Brain pericyte (primary cell): ENCODE data around the gene FXN.
"Not testable (repeated sequence)": the region's sequence is repeated elsewhere in the genome, so short reads cannot be mapped to it uniquely, and the experiment has no call there.

ENCODE experiments used
- DNase-seq: peaks from one replicate; pipeline ENCODE4 v3.0.0-alpha.2; 2012; ENCODE audit warnings: low read depth, low spot score

FXN gene

DNA sequence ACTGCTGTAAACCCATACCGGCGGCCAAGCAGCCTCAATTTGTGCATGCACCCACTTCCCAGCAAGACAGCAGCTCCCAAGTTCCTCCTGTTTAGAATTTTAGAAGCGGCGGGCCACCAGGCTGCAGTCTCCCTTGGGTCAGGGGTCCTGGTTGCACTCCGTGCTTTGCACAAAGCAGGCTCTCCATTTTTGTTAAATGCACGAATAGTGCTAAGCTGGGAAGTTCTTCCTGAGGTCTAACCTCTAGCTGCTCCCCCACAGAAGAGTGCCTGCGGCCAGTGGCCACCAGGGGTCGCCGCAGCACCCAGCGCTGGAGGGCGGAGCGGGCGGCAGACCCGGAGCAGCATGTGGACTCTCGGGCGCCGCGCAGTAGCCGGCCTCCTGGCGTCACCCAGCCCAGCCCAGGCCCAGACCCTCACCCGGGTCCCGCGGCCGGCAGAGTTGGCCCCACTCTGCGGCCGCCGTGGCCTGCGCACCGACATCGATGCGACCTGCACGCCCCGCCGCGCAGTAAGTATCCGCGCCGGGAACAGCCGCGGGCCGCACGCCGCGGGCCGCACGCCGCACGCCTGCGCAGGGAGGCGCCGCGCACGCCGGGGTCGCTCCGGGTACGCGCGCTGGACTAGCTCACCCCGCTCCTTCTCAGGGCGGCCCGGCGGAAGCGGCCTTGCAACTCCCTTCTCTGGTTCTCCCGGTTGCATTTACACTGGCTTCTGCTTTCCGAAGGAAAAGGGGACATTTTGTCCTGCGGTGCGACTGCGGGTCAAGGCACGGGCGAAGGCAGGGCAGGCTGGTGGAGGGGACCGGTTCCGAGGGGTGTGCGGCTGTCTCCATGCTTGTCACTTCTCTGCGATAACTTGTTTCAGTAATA is at the start of gene FXN:
FXN (plus strand) TSS at position 315 of the 871 bp plus-strand sequence; CDS start at position 346, 31 bp downstream.
- peak; percentile 33 for DNase-seq

DNA sequence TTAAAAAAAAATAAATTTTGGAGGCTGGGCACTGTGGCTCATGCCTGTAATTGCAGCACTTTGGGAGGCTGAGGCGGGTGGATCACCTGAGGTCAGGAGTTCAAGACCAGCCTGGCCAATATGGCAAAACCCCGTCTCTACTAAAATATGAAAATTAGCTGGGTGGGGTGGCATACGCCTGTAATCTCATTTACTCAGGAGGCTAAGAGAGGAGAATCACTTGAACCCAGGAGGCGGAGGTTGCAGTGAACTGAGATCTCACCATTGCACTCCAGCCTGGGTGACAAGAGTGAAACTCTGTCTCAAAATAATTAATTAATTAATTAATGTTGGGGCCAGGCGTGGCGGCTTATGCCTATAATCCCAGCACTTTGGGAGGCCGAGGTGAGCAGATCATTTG is 48.6 kb upstream of the FXN start:
- not testable (repeated sequence) for DNase-seq

DNA sequence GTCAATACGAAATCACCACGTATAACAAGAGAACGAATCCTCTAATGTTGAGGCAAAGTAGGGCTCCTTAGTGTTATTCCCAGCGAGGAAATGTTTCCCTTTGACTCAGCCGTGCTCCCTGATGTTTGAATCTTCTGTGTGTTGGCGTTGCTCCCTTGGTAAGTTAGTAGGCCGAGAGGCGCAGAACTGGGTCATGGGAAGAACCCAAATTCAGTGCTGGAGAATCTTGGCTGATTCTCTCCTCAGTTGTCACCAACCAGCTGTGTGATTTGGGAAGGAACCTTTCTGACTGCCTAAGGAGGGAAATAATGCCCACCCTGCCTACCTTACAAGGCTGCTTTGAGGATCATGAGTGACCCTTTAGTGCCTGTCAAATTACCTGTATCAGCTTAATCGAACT is 44.1 kb upstream of the FXN start:
- no peak for DNase-seq

DNA sequence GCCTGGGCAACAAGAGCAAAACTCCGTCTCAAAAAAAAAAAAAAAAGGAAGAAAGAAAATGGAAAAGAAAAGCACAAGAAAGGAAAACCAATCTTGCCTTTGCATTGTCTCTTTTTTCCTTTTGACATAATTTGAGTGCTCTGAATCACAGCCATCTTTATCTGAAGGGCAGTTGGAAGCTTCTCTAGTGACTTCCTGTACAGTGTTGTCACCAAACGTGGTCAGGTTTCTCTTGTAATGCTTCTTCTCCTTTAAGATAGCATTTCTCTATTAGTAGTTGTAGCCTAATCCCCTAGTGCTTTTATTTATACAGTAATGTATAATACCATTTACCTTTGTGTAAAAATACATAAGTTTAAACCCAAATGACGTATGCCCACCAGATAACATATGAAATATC is 39.8 kb upstream of the FXN start:
- no peak for DNase-seq

DNA sequence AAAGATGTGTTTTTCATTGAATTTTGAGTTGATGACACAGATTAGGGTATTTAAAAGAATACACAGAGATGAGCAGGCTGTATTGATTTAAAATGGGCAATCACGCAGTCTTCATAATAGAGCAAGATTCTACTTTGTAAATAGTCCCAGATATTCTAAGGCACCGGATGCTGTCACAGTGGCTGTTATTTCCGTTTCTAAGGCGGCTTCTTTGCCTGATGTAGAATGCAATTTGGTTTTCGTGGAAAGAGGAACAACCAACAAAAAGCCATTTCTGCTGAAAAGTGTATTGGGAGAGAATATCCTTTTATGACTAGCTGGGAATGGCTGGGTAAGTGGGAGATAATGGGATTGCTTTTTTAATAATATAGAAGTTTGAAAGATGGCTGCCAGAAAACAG is 39.1 kb upstream of the FXN start:
- no peak for DNase-seq

DNA sequence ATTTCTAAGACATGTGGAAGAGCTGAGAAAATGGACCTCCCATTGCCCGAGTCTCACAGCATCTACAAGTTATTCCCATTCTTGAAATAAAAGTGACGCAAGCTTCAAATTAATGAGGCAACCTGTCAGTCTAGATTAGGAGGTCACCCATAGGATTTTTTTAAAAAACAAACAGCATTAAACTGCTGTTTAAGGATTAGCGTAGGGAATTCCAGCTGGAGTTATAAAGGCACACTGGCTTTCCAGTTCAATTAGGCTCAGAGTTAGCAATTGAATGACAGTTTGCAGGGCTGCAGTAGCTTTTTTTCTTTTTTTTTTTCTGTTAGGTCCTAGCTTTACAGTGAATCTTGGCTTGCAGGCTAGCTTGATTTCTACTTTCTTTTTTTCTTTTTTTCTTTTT is 37.9 kb upstream of the FXN start:
- DNase-seq = no peak

DNA sequence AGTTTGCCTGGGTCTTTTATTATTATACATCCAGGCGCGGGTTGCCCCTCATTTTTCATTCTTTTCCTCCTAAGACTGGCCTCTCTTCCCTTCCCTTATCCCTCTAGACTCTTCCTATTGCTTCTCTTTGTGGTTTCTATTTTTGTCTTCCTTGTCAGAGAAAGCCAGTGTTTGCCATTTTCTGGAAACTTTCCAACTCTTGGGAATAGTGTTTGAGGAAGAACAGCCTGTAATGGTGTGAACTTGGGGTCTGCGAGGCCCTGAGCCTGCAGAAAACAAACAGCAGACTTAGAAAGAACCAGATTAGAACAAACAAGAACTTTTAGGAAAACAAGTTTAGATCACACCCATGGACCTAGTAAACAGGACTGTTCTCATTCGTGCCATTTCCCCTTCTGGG is 37.2 kb upstream of the FXN start:
- DNase-seq = no peak

DNA sequence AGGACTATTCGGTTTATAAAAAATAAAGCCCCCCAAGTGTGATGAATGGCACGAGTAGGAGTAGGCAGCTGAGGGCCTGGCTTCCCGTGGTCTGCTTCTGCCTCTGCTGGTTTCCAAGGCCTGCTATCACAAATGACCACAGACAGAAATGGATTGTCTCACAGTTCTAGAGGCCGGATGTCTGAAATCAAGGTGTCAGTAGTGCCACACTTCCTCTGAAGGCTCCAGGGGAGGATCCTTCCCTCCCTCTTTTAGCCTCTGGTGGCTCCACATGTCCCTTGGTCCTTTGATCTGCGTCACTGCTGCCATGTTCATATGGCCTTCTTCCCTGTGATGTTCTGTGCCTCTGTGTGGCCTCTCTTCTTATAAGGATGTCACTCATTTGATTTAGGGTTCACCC is 36.7 kb upstream of the FXN start:
- no peak for DNase-seq

DNA sequence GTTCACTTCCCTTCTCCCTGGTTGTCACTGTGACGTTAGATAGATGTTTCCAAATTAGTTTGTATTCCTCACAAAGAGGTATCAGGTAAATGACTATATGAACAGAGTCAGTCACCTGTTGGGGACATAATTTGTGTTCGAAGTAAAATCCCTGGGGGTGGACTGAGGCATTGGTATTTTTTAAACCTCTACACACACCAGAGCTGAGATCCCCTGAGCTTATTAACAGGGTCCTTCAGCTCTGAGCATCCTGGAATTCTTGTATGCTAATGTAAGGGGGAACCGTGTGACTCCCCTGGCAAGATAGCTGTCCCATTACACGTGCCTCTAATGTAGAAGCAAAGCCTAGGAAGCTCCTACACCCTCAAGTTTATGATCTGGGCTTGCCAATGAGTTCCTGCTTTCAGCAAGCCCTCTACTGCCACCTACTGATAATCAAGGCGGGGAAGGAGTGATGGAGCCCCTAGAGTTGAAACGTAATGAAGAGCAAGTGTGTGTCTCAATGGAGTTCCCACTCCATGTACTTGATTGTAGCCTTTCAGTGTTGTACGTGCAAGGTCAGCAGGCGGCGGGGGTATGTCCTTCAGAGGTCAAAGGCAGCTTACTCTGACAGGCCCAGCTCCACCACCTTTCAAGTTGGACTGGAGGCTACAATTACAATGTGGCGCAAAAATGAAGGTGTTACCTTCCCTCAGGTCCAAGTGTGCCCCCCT is 36.0 kb upstream of the FXN start:
- DNase-seq = peak; percentile 17

DNA sequence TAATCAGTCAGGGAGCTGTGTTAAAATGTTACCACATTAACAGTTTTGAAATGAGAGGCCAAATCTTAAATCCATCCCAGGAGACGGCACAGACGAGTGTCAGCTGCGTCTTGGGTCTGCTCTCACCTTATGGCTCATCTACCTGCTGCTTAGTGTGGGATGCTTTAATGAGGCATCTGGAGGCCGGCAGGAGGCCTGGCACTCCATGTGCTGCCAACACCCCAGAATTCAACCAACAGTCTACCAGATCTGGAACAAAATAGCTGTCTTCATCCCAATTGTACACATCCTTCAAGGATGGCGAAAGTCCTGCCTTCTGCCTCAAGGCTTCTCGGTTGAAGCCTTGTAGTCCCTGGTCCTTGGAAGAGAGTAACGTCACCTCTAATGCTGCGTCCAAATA is 33.6 kb upstream of the FXN start:
- DNase-seq = no peak

DNA sequence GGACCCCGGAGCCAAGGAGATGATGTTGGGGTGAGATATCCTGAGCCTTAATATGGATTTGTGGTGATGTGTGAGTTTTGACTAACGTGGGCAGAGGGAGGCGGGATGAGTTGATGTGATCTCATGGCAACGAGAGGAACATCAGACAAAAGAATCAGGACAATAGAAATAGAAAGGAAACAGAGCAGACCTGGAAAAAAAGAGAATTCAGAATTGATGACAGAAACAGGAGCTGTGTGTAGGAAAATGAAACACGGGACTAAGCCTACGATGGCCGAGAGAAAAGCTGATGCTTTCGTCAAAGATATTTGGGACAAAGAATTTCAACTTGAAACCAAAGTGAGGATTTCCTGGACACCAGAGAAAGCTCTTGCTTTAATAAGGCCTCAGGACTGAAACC is 32.5 kb upstream of the FXN start:
- no peak for DNase-seq

DNA sequence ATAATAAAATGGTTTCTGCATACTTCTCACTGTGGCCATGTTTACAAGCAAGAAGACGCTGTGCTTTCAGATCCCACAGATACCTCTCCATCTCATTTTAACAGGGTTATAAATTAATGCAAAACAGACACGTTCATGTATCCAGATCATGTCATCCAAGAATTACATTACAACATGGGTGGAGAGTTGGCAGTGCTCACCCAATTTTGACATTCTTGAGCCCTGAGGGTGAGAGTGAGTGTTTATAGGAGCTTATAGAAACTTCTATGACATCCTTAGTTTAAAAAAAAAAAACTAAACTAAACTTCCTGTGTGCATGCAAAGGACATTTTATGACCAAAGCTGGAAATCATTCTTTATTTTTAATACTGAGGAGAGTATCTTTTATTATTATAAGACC is 30.7 kb upstream of the FXN start:
- DNase-seq = no peak

DNA sequence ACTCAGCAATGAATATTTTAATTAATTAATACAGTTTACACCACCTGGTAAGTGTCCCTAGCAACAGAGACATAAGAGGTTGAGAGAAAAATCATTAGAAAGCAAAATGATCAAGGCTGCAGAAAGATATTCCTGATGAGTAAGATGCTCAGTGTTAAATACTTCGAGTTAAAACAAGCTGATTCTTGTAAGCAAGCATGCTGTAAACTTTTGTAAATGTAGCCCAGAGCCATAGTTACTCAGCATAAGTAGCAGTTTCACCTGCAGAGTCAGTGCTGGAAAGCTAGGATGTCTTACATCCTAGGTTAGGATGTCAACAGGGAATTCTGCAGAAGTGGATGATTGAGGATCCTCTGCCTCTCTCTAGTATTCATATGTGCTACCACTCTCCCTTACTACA is 25.8 kb upstream of the FXN start:
- no peak for DNase-seq

DNA sequence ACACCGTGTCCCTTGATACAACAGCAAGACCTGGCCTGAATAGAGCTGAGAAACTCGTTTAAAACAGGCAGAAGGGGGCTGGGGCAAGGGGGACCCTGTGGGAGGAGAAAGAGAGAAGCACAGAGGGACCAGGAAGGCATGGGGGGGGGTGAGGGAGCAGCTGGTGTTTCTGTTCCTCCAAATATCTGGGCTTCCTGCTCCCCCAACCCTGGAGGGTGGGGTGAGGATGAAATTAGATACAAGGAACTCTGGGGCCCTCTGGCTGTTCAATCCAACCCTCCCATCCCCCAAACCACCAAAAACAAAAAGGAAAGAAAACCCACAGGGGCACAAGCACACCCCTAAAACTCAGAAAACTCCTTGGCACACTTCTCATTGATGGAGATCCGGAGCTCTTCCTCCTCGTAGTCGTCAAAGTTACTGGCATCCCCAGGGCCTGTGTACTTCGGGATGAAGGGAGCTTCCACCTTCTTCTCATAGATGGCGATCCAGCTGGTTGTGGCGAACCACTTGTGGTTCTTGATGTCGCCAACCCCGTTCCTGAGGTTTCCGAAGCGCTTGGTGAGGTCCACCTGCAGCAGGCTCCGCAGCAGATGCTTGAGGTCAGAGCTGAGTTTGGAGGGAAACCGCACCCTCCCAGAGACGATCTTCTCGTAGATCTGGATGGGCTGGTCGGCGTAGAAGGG is 22.7 kb upstream of the FXN start:
- no peak for DNase-seq

DNA sequence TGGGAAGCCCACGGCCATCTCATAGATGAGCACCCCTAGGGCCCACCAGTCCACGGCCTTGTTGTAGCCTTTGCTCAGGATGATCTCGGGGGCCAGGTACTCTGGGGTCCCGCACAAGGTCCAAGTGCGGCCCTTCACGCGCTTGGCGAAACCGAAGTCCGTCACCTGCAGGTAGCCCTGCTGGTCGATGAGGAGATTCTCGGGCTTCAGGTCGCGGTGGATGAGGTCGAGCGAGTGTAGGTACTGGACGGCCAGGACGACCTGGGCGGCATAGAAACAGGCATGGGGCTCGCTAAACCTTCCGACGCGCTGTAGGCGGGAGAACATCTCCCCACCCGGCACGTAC is 22.2 kb upstream of the FXN start:
- DNase-seq = no peak

DNA sequence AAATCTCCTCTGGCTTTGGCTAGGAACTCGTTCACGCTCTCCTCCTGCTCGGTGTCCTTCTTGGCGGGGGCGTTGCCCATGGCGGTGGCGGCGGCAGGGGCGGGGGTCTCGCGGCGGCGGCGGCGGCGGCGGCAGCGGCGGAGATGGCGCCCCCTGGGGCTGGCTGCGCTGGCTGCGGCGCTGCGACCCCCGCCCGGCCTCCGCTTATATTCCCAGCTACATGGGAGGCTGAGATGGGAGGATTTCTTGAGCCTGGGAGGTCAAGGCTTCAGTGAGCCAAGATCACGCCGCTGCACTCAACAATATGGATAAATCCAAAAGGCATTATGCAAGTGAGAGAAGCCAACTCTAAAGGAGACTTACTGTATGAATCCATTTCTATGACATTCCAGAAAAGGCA is 21.5 kb upstream of the FXN start, which contains the start of gene PRKACG:
PRKACG (minus strand) TSS at position 101 of the 400 bp plus-strand sequence; CDS start at position 80, 21 bp downstream.
- DNase-seq = no peak

DNA sequence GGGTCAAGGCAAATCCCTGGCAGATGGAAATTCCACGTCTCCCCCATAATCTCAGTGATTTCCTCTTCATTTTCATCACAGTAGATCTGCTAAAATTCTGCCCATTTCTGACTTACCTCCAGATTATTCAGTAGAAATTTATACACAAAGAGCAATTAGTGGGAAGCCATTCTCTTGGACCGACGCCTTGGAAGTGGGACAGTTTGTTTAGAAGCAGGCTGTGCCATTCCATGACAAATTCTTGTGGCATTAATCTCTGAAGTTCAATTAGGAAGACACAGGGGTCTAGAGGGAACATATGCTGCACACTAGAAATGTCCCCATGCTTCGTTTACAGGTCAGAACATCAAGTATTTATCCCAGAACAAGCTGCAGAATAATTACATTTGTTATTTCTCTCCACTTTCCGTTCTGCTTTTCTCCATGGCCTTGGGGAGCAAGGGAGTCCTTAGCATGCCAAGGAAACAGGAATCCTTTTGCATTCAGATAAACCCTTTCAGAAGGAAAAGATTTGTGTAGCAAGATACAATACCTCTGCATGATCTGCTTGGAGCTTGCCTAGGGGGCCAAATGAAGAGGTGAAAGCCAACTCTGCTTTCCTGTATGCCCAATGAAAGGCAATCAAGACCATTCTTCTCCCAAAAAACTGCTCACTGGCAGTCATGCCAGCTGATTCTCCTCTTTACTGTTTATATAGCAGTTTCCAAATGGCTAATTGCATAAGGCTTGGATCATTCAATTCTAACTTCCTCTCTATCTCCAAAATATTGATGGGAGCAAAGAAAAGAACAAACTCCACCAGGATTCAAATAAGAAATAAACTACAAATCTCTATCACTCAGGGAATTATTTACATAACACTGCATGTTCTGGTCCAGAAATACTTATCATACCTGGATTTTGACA is 19.1 kb upstream of the FXN start:
- DNase-seq = no peak

DNA sequence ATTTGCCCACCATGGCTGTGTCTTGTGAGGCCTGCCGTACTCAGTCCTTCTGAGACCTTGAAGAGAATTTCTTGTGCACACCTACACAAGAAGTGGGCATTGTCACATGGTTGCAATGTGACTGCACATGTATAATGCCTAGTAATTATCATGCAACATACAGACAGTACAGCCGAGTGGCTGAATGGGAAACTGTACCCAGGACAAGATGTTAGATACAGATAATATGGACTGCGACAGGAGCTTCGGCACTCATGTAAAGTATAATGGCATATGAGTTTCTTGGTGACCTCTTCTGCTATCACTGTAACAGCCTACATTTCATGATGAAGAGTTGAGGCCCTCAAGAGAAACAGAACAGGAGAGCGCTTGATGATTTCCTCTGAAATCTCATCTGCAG is 16.8 kb upstream of the FXN start:
- no peak for DNase-seq

DNA sequence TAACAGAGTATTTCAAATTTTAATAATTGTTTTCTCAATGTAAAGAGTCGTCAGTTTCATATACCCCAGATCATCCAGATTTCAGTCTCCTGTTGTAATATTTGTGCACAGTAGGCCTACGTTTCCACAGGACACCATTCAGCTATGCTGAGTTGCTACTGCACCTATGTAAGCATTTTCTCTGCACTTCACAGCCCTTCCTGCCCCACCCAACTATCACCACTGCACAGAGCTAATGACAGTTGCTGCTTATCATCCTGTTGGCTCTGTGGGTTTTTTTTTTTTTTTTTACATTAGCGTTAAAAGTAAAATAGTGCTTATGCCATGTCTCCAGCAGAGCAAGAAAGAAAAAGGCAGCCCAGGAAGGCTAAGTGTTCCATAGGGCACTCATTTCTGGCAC is 15.7 kb upstream of the FXN start:
- no peak for DNase-seq

DNA sequence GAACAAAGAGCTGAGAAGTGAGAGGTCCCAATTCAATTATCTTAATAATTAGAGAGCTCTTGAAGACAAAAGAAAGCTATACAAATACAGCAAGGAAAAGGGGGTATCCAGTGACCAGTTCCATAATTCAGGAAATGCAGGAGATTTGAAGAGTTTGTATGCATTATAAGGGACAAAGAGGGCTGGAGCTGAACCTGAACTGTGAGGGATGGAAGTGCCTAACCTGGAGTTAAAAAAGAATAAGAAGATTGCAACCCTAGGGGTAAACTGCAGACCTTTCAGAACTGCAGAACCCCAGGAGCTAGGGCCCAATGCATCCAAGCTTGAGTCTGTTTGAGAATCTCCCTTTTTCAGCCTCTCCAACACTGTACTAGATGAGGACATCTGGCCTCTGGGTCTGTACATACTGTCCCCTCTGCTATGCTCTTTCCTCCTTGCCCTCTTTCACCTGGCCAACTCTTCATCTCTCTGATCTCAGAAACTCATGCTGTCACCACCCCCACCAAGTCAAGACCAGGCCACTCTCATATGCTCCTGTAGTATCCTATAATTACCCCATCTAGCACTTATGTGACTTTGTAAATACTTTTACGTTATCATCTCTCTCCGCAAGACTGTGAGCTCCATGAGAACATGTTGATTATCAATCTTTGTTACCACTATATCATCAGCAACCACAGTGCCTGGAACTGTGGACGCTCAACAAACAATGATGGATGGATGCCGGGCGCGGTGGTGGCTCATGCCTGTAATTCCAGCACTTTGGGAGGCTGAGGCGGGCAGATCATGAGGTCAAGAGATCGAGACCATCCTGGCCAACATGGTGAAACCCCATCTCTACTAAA is 15.0 kb upstream of the FXN start:
- no peak for DNase-seq

DNA sequence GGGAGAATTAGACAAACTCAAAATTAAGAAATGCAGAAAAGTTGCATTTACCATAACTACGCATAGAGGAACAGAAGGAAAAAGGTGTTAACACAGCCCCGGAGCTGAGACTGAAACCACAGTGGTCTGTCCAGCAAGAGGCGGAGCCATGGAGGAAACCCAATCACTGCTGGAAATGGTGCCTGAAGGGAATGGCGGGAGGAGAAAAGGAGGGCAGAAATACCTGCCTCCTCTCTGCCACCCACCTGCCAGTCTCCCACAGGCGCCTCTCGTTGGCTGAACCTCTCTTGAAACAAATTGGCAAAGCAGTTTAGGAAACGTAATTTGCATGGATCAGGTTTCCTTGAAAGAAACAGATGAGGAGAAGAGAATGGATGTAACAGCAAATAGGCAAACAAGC is 11.9 kb upstream of the FXN start:
- no peak for DNase-seq
